Measurements from ENCODE around the gene SLC12A7.
"Not testable (repeated sequence)": the region's sequence is repeated elsewhere in the genome, so short reads cannot be mapped to it uniquely, and the experiment has no call there.

The SLC12A7 gene

GRCh38 chr5:1109542-1110306 lies 2.1 kb downstream of the SLC12A7 start:
- no peak for DNase-seq (ENCODE audit: low spot score)

- DNase-seq (ENCODE audit: low spot score) = no peak
Measured at GRCh38 chr5:1108865-1109174, 3.0 kb downstream of the SLC12A7 start.

GRCh38 chr5:1108023-1108864 lies 3.6 kb downstream of the SLC12A7 start:
- no peak for DNase-seq (ENCODE audit: low spot score)

GRCh38 chr5:1107167-1108022 lies 4.5 kb downstream of the SLC12A7 start:
- DNase-seq (ENCODE audit: low spot score) = no peak

- DNase-seq (ENCODE audit: low spot score) = no peak
Measured at GRCh38 chr5:1106385-1107166, 5.3 kb downstream of the SLC12A7 start.

- no peak for DNase-seq (ENCODE audit: low spot score)
Measured at GRCh38 chr5:1105350-1106265, 6.3 kb downstream of the SLC12A7 start.

GRCh38 chr5:1104327-1105006 lies 7.4 kb downstream of the SLC12A7 start:
- no peak for DNase-seq (ENCODE audit: low spot score)

GRCh38 chr5:1103505-1104326 lies 8.1 kb downstream of the SLC12A7 start:
- no peak for DNase-seq (ENCODE audit: low spot score)

GRCh38 chr5:1103093-1103492 lies 8.8 kb downstream of the SLC12A7 start:
- DNase-seq (ENCODE audit: low spot score) = no peak

GRCh38 chr5:1101961-1102713 lies 9.7 kb downstream of the SLC12A7 start:
- DNase-seq (ENCODE audit: low spot score) = no peak

GRCh38 chr5:1100664-1101574 lies 10.9 kb downstream of the SLC12A7 start:
- no peak for DNase-seq (ENCODE audit: low spot score)

GRCh38 chr5:1099926-1100663 lies 11.8 kb downstream of the SLC12A7 start:
- no peak for DNase-seq (ENCODE audit: low spot score)

- no peak for DNase-seq (ENCODE audit: low spot score)
Measured at GRCh38 chr5:1098986-1099597, 12.8 kb downstream of the SLC12A7 start.

- DNase-seq (ENCODE audit: low spot score) = not testable (repeated sequence)
Measured at GRCh38 chr5:1097988-1098385, 13.9 kb downstream of the SLC12A7 start.

- no peak for DNase-seq (ENCODE audit: low spot score)
Measured at GRCh38 chr5:1097381-1097987, 14.4 kb downstream of the SLC12A7 start.

GRCh38 chr5:1096838-1097237 lies 15.0 kb downstream of the SLC12A7 start:
- no peak for DNase-seq (ENCODE audit: low spot score)
